ENCODE measurements around the gene ZFHX3. TPM values are rescaled to one million over a fixed set of nuclear protein-coding genes. Genes with fewer than 3 reads are reported as not detected.

The ZFHX3 gene
- total RNA-seq, 1 donor from 2014 or later = 6.7 TPM

- no peak for DNase-seq
These were observed 119.6 kb downstream of the ZFHX3 start for GRCh38 chr16:72928090-72928981.

DNA sequence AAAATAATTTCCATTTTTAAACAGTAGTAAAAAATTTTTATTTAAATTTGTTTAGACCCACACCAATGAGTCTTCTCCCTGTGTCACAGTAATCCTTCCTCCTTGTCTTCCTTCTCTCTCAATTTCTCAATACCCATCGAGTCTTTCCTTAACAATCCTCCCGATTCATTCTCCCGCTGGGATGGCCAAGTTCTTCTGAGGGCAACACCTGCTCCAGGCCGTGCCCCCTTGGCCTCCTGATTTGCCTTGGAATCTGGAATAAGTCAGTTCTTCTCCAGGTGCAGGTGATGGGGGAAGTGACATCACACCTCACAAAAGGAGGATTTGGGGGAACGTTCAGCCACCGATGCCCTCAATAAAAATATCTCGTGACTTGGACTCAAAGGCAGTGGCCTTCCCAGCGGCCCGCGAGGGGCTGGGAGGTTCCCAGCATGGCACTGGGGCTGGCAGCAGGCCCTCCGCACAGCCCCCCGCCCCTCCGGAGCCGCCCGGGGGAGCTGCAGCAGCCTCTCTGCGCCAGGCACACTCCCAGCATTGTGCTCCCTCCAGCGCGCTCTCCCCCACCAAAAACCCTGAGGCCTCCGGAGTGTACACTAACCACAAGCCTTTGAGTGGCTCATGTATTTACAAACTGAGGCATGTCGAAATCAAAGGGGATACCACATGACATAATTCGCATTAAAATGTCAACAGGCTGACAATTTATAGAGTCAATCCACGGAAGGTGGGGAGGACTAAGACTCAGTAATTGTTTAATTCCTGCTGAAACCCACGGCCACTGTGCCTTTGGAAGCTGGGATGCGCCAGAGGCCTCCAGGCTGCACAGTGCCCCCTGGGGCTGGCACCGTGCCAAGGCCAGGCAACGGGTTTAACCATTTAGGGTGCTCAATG is 120.5 kb downstream of the ZFHX3 start:
- DNase-seq = peak; percentile 56

- no peak for DNase-seq
These were observed 121.5 kb downstream of the ZFHX3 start for GRCh38 chr16:72926177-72927070.

- DNase-seq = no peak
These were observed 122.3 kb downstream of the ZFHX3 start for GRCh38 chr16:72925631-72925979.

GRCh38 chr16:72924927-72925630 is 122.8 kb downstream of the ZFHX3 start:
- DNase-seq = no peak

- DNase-seq = no peak
These were observed 123.4 kb downstream of the ZFHX3 start for GRCh38 chr16:72924537-72924926.

DNA sequence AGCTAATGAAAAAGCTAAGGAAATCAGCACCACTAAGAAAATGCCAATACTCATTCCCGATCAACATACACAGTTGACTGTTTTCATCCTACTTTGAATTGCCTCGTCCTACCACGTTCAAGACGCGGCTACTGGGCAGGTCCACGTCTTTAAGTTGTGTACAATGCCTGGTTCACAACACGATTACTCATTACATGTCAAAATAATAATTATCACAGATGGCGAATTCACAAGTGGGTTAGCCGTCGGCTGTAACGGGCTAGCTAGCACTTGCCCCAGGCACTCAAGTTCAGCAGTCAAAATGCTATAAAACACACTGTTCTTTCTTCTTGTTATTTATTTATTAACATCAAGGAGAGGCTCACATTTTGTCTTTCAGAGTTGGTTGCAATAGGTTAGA is 124.2 kb downstream of the ZFHX3 start:
- DNase-seq = no peak

- DNase-seq = no peak
These were observed 125.2 kb downstream of the ZFHX3 start for GRCh38 chr16:72922714-72923113.

- DNase-seq = no peak
These were observed 126.3 kb downstream of the ZFHX3 start for GRCh38 chr16:72921620-72922019.

DNA sequence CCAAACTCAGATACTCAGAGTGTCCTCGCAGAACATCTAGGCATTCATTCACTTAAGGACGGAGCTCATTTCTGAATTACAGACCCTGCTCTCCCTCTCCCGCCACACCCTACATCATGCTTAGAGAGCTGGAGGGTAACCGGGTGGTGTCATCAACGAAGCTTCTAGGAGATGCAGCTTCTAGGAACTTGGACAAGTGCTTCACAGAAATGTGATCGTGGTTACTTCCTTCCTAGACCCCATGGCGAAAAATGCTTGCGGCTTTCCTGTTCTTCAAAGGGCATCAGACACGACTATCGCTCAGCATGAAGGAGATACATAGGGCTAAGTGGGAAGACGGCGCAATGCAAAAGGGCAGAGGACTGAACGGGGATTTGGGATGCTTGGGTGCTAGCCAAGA is 126.8 kb downstream of the ZFHX3 start:
- no peak for DNase-seq

DNA sequence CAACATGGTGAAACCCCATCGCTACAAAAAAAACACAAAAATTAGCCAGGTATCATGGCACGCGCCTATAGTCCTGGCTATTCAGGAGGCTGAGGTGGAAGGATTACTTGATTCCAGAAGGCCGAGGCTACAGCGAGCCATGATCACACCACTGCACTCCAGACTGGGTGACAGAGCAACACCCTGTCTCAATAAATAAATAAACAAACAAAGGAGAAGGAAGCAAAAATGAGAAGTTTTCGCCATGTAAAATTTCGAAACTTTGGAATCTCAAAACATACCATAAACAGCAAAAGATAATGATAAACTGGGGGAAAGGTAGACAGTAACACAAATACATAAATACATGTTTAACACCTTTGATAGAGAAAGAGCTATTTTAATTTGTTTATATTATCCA is 130.9 kb downstream of the ZFHX3 start:
- DNase-seq = no peak

DNA sequence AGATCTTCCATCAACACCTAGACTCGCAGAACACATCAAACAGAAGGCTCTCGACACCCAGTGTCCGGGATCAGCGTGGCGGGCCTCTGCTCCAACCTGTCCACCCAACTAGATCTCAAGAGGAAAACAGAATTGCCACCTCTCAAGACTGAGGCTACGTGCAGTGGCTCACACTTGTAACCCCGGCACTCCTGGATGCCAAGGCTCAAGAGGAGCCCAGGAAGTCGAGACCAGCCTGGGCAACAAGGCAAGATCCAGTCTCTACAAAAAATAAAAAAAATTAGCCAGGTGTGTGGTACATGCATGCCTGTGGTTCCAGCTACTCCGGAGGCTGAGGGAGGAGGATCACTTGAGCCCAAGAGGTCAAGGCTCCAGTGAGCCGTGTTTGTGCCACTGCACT is 132.6 kb downstream of the ZFHX3 start:
- no peak for DNase-seq

- no peak for DNase-seq
These were observed 134.4 kb downstream of the ZFHX3 start for GRCh38 chr16:72913551-72913950.

DNA sequence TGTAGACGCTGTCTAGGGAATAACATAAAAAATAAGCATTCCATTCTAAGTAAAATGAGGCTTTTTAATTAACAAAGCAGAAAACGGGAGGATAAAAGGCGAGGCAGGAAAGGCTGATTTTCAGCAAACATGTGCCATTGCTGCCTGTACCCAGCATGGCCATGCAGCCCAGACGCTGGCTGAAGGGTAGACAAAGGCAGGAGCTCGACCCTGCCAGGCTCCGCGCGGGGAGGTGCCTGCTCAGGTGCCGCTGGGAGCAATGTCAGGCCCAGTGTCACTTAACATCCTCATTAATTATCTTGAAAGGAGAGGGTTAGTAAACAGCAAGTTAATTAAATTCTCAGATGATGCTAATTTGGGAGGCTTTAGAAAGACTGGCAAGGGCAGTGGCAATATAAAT is 136.0 kb downstream of the ZFHX3 start:
- DNase-seq = no peak

DNA sequence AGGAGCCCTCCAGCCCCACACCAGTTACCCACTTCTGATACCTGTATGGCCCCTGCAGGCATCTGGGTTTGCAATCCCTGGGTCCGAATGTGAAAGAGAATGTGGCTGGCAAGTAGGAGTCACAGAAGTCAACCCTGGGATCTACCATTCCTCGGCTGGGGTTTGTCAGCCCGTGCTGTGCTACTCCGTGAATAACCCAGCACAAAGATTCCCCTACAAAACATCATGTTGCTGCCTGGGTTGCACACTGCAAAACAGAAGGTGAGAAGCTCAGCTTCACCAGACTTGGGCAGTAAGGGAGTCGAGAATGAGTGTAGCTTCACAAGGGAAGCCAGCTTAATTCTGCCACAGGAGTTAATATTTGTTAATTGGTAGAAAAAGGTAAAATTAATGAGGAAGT is 137.1 kb downstream of the ZFHX3 start:
- no peak for DNase-seq

DNA sequence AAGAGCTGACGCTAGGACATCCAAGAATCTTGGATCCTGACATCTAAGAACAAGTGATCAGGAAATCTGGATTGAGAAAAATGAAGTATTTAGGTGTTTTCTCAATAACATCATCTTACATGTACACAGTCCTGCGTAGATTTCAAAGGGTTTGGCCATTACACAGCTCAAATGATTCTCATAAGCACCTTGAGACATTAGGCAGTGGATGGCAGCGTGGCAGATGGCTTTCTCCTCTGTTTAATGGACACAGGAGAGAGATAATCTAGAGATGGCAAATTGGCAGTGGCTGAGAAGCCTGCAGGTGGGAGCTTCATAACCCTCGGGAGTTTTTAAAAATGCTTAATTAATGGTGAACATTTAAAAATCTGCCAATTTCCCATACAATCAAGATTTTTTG is 137.5 kb downstream of the ZFHX3 start:
- no peak for DNase-seq

- DNase-seq = no peak
These were observed 138.7 kb downstream of the ZFHX3 start for GRCh38 chr16:72909196-72909595.

GRCh38 chr16:72908362-72909167 is 139.4 kb downstream of the ZFHX3 start:
- DNase-seq = no peak

GRCh38 chr16:72905581-72905980 is 142.3 kb downstream of the ZFHX3 start:
- no peak for DNase-seq

DNA sequence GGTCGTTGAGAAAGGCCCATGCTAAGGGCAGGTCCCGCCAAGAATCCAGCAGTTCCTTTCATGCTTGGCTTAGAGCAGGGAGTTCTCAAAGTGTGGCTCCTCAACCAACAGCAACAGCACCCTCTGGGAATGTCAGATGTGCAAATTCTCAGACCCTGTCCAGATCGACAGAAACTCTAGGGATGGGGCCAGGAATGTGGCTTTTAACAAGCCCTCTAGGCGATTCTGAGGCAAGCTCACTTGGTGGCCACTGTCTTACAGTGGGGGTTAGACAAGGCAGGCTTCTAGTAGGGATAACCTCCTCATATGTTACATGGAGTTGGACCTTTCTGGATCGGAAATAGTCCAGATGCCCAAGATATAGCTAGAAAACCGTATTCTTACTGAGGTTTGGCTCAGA is 144.8 kb downstream of the ZFHX3 start:
- DNase-seq = no peak

DNA sequence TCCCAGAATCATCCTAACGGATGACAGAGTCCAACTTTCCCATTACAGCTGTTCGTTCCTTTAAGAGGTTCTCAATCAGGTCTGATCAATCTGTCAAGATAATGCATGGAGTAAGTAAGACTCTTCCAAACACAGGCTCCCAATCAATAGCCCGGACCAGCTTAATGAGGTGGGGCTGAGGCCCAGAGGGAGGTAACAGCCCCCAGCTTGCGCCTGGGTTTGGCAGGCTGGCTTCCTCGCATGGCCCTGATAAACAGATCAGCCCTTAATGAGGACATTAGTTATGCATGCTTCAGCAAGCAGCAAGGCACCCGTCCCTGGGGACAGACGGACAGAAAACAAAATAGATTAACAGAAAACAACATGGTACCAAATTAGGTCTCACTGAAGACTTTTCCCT is 145.7 kb downstream of the ZFHX3 start:
- DNase-seq = no peak
